HT-29 (cell line): ENCODE data around the gene APOBR. TPM values are rescaled to one million over a fixed set of nuclear protein-coding genes. Genes with fewer than 3 reads are reported as not detected.
"Not testable (repeated sequence)": the region's sequence is repeated elsewhere in the genome, so short reads cannot be mapped to it uniquely, and the experiment has no call there.

Source experiments
- DNase-seq: peaks from one replicate; pipeline ENCODE4 v3.0.0-alpha.2; 2015; ENCODE audit warnings: low spot score
- total RNA-seq: library from RNA; depleted of rRNA; stranded (reverse); fragments of >200 nt; shearing (Covaris generic); gene quantifications from 2 replicates; pipeline ENCODE4 v1.2.3, GENCODE V29; 2014

APOBR gene
- total RNA-seq, 1 experiment from 2014 or later: not detected

GRCh38 chr16:28526201-28527099, 32.0 kb downstream of the APOBR start:
- no peak for DNase-seq

- not testable (repeated sequence) for DNase-seq
These were observed 32.8 kb downstream of the APOBR start for GRCh38 chr16:28527100-28527785.

- DNase-seq: no peak
These were observed 33.5 kb downstream of the APOBR start for GRCh38 chr16:28527985-28528384.

- DNase-seq: no peak
These were observed 34.0 kb downstream of the APOBR start for GRCh38 chr16:28528463-28528867.

GRCh38 chr16:28529124-28529523, 34.7 kb downstream of the APOBR start:
- no peak for DNase-seq

GRCh38 chr16:28531777-28532744, 37.6 kb downstream of the APOBR start:
- peak; percentile 31 for DNase-seq

- no peak for DNase-seq
These were observed 38.7 kb downstream of the APOBR start for GRCh38 chr16:28532940-28533647.

GRCh38 chr16:28534542-28535373, 40.3 kb downstream of the APOBR start:
- no peak for DNase-seq

- DNase-seq: no peak
These were observed 42.6 kb downstream of the APOBR start for GRCh38 chr16:28537076-28537475.

- no peak for DNase-seq
These were observed 43.7 kb downstream of the APOBR start for GRCh38 chr16:28537964-28538732.

GRCh38 chr16:28538733-28539596, 44.5 kb downstream of the APOBR start, which contains the start of gene NUPR1:
TSS of gene NUPR1 (minus strand) at chr16:28538974. CDS start at chr16:28538907, 67 bp downstream.
- no peak for DNase-seq

GRCh38 chr16:28540346-28540745, 45.9 kb downstream of the APOBR start:
- no peak for DNase-seq

GRCh38 chr16:28542646-28543045, 48.2 kb downstream of the APOBR start:
- no peak for DNase-seq

- DNase-seq: peak; percentile 45
These were observed 48.6 kb downstream of the APOBR start for GRCh38 chr16:28543072-28543471.

- no peak for DNase-seq
These were observed 50.6 kb downstream of the APOBR start for GRCh38 chr16:28544998-28545397.

- DNase-seq: not testable (repeated sequence)
These were observed 51.5 kb downstream of the APOBR start for GRCh38 chr16:28545964-28546363.

- DNase-seq: no peak
These were observed 52.2 kb downstream of the APOBR start for GRCh38 chr16:28546626-28547025.

GRCh38 chr16:28548306-28548802, 53.9 kb downstream of the APOBR start:
- no peak for DNase-seq
